Central memory CD8-positive, alpha-beta T cell (primary cell): Measurements from ENCODE around the gene MTUS2.

Experiments
- ATAC-seq: fragments of 150-1000 bp; cut with Tn5 transposase; replicated peaks from 2 replicates; pipeline ENCODE4 v1.10.0; 2022; ENCODE audit warnings: mild to moderate bottlenecking, moderate FRiP score, moderate number of reproducible peaks; ENCODE audit not compliant: poor library complexity, severe bottlenecking; ENCODE audit errors: extremely low read depth
- DNase-seq, 2 donors: peaks; one replicate each; pipeline ENCODE4 v3.0.0; 2021; ENCODE audit warnings: low spot score in 2 of 2
- H3K27ac Mint-ChIP-seq: one replicate; pipeline ENCODE4 v1.8.0; 2022; ENCODE audit warnings: low read depth, mild to moderate bottlenecking, moderate library complexity, mixed read lengths
- H3K27me3 Mint-ChIP-seq: one replicate; pipeline ENCODE4 v1.8.0; 2022; ENCODE audit warnings: mixed read lengths
- H3K36me3 Mint-ChIP-seq: one replicate; pipeline ENCODE4 v1.8.0; 2022; ENCODE audit warnings: mild to moderate bottlenecking, moderate library complexity, mixed read lengths; ENCODE audit not compliant: insufficient read depth
- H3K4me1 Mint-ChIP-seq: one replicate; pipeline ENCODE4 v1.8.0; 2022; ENCODE audit warnings: mixed read lengths
- H3K4me3 Mint-ChIP-seq: one replicate; pipeline ENCODE4 v1.8.0; 2022; ENCODE audit warnings: mild to moderate bottlenecking, moderate library complexity, mixed read lengths
- H3K9me3 Mint-ChIP-seq: one replicate; pipeline ENCODE4 v1.8.0; 2022; ENCODE audit warnings: mixed read lengths

The MTUS2 gene

GRCh38 chr13:28935104-28935503 lies 115.0 kb downstream of the MTUS2 start:
- Mint-ChIP-seq H3K9me3 (peaks cover 6% of the 10 kb centered on the region), H3K4me1 (no peaks in the 10 kb centered on the region), H3K27ac (no peak overlapping the region), H3K27me3 (peaks cover 10% of the 10 kb centered on the region), H3K36me3 (no peaks in the 10 kb centered on the region), H3K4me3 (no peak overlapping the region)
- ATAC-seq (no peak), DNase-seq (no peak)

DNA sequence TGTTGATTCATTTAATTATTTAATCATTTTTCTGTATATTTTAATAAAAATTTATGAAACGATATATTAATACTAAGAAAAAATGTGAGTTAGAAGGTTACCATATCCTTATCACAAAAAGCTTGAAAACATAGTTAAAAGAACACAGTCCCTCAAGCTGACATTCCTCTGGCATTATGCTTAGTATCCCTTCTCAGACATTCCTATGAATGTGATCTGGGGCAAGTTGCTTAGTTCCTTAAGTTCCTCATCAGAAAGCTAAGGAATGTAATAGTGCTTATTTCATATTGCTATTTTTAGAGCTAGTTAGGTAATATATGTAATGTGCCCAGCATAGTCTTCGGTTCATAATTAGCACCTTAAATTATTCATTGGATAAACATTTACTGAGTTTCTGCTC lies 122.8 kb downstream of the MTUS2 start:
- no peak for ATAC-seq
- no peaks in the 10 kb centered on the region for H3K27me3 Mint-ChIP-seq
- no peaks in the 10 kb centered on the region for H3K4me1 Mint-ChIP-seq
- no peak overlapping the region for H3K4me3 Mint-ChIP-seq
- no peak overlapping the region for H3K27ac Mint-ChIP-seq
- peaks cover 1% of the 10 kb centered on the region for H3K36me3 Mint-ChIP-seq
- DNase-seq: no peak
- H3K9me3 Mint-ChIP-seq: no peaks in the 10 kb centered on the region

GRCh38 chr13:28953714-28954418 lies 133.7 kb downstream of the MTUS2 start:
- Mint-ChIP-seq H3K4me3 (no peak overlapping the region), H3K4me1 (no peaks in the 10 kb centered on the region), H3K9me3 (no peaks in the 10 kb centered on the region), H3K27ac (no peak overlapping the region), H3K36me3 (no peaks in the 10 kb centered on the region), H3K27me3 (no peaks in the 10 kb centered on the region)
- DNase-seq (no peak), ATAC-seq (no peak)

- no peak for DNase-seq
- no peak overlapping the region for H3K27ac Mint-ChIP-seq
- no peaks in the 10 kb centered on the region for H3K27me3 Mint-ChIP-seq
- no peak for ATAC-seq
- no peaks in the 10 kb centered on the region for H3K36me3 Mint-ChIP-seq
- H3K4me1 Mint-ChIP-seq: no peaks in the 10 kb centered on the region
- H3K9me3 Mint-ChIP-seq: no peaks in the 10 kb centered on the region
- no peak overlapping the region for H3K4me3 Mint-ChIP-seq
Observed at GRCh38 chr13:28954419-28954725, 134.2 kb downstream of the MTUS2 start.

DNA sequence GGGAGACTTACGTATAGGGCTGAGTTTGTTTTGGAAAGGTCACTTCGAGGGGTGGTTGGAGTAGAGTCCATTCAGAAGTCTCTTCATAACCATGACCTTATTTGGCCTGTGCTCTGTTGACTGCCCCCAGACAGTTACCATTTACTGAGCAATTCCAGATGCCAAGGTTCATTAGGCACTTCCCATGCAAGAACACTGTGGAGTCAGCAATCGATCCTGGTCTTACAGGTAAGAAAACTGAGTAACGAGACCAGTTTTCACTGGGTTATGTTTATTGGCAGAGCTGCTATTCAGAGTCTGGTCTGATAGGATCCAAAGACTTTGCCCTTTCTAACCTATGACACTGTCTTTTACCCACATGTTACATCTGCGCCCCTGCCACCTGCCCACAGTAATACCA lies 134.7 kb downstream of the MTUS2 start:
- Mint-ChIP-seq H3K4me3 (no peak overlapping the region), H3K9me3 (no peaks in the 10 kb centered on the region), H3K36me3 (no peaks in the 10 kb centered on the region), H3K27ac (no peak overlapping the region), H3K4me1 (no peaks in the 10 kb centered on the region), H3K27me3 (no peaks in the 10 kb centered on the region)
- ATAC-seq: no peak
- DNase-seq: no peak

DNA sequence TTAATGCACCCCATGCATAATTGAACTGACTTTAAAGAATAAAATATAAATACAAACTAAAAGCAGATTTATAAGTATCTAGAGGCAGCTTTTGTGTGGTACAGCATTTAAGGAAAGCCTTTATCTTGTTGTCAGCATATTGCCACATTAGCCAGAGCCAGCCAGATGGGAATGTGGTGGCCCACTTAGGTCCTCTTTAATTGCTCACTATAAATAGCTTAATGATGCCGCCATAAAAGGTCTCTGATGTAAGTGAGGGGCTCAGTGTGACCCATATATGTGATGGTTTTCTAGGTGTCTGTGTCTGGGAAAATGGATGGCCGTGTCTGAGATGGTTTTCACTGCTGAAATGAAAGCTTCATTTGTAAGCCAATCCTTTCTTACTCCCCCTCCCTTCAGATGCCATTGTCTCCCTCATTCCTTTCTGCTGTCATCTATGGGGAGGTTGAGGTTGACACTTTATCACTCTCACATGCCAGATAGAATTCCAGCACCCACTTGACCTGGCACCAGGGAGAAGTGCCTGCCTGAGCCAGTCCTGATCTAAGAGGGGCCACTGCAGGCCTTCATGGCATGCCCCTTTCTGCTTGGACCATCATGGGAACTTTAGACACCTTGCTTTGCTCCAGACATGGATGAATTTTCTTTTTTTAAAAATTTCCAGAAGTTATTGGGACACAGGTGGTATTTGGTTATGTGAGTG lies 135.3 kb downstream of the MTUS2 start:
- Mint-ChIP-seq H3K27ac (no peak overlapping the region), H3K36me3 (no peaks in the 10 kb centered on the region), H3K4me3 (no peak overlapping the region), H3K9me3 (no peaks in the 10 kb centered on the region), H3K27me3 (no peaks in the 10 kb centered on the region), H3K4me1 (no peaks in the 10 kb centered on the region)
- no peak for DNase-seq
- ATAC-seq: no peak

GRCh38 chr13:28958018-28958417 lies 137.9 kb downstream of the MTUS2 start:
- no peak for DNase-seq
- H3K4me3 Mint-ChIP-seq: no peak overlapping the region
- H3K4me1 Mint-ChIP-seq: no peaks in the 10 kb centered on the region
- H3K27ac Mint-ChIP-seq: no peak overlapping the region
- no peak for ATAC-seq
- H3K27me3 Mint-ChIP-seq: no peaks in the 10 kb centered on the region
- no peaks in the 10 kb centered on the region for H3K36me3 Mint-ChIP-seq
- H3K9me3 Mint-ChIP-seq: no peaks in the 10 kb centered on the region

- no peak overlapping the region for H3K4me3 Mint-ChIP-seq
- no peaks in the 10 kb centered on the region for H3K4me1 Mint-ChIP-seq
- H3K27me3 Mint-ChIP-seq: no peaks in the 10 kb centered on the region
- H3K27ac Mint-ChIP-seq: no peak overlapping the region
- ATAC-seq (no peak), DNase-seq (no peak)
- H3K36me3 Mint-ChIP-seq: no peaks in the 10 kb centered on the region
- no peaks in the 10 kb centered on the region for H3K9me3 Mint-ChIP-seq
Observed at GRCh38 chr13:28958441-28958840, 138.3 kb downstream of the MTUS2 start.

- Mint-ChIP-seq H3K36me3 (no peaks in the 10 kb centered on the region), H3K27ac (no peak overlapping the region), H3K4me3 (no peak overlapping the region), H3K9me3 (no peaks in the 10 kb centered on the region), H3K27me3 (no peaks in the 10 kb centered on the region), H3K4me1 (no peaks in the 10 kb centered on the region)
- no peak for ATAC-seq
- DNase-seq: no peak
Observed at GRCh38 chr13:28964052-28964451, 143.9 kb downstream of the MTUS2 start.

GRCh38 chr13:28964803-28965202 lies 144.7 kb downstream of the MTUS2 start:
- no peaks in the 10 kb centered on the region for H3K27me3 Mint-ChIP-seq
- ATAC-seq (no peak), DNase-seq (no peak)
- no peaks in the 10 kb centered on the region for H3K36me3 Mint-ChIP-seq
- no peaks in the 10 kb centered on the region for H3K4me1 Mint-ChIP-seq
- H3K4me3 Mint-ChIP-seq: no peak overlapping the region
- no peaks in the 10 kb centered on the region for H3K9me3 Mint-ChIP-seq
- no peak overlapping the region for H3K27ac Mint-ChIP-seq

DNA sequence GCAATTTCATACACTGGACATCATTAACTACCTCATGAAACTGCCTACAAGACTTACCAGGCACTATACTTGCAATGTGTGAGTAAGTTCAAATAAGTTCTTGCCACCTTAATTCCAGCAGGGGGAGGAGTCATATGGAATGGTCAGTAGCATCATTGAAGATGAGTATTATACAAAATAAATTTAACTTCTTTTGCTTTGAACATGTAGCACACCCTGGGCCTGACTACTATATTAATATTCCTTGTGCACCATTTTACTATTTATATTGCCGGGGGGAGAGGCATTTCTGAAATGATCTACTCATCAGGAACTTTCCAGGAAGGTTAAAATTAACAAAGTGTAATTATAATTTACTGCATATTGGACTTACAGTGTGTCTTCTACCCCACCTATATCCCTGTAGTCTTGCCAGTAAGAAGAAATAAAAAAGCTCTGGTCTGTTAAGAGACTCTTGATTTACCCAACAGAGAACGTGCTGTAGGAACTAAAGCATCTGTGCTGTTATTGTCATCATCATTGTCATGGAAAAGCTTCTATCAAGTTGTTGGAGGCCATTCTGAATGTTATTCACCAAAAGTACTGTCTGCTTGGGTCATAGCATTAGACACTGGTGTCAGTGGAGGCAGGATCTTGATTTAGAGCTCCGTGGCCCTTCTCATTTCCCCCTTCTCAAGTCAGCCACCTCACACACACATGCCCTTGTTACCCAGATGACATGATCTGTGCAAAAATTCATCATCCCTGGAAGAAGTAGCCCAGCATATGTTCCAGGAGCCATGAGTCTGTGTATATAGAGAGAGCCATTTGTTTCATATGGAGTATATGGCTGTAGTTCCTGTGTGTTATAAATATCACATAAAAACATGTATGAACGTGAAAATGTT lies 147.1 kb downstream of the MTUS2 start:
- DNase-seq (no peak), ATAC-seq (no peak)
- no peaks in the 10 kb centered on the region for H3K9me3 Mint-ChIP-seq
- no peaks in the 10 kb centered on the region for H3K27me3 Mint-ChIP-seq
- H3K4me3 Mint-ChIP-seq: no peak overlapping the region
- no peak overlapping the region for H3K27ac Mint-ChIP-seq
- H3K36me3 Mint-ChIP-seq: no peaks in the 10 kb centered on the region
- no peaks in the 10 kb centered on the region for H3K4me1 Mint-ChIP-seq

DNA sequence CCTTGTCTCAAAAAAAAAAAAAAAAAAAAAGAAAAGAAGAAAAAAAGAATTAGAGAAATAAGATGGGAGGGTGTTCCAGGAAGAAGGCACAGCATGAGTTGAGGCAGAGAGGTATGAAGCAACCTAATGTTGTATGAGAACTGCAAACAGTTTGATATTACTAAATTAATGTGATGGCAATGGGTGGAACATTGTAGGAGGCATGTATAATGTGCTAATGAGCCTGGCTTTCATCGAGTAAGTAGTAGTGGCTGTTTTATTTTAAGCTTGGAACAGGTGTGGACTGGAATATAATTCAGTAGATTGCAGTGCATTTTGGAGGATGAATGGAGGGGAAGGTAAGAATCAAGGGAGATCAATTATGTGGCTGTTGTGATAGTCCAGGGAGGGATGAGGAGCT lies 156.1 kb downstream of the MTUS2 start:
- ATAC-seq (no peak), DNase-seq (no peak)
- Mint-ChIP-seq H3K36me3 (no peaks in the 10 kb centered on the region), H3K27me3 (peaks cover 9% of the 10 kb centered on the region), H3K27ac (no peak overlapping the region), H3K4me3 (no peak overlapping the region), H3K4me1 (no peaks in the 10 kb centered on the region), H3K9me3 (no peaks in the 10 kb centered on the region)

GRCh38 chr13:28976636-28977035 lies 156.5 kb downstream of the MTUS2 start:
- Mint-ChIP-seq H3K4me1 (no peaks in the 10 kb centered on the region), H3K27ac (no peak overlapping the region), H3K9me3 (no peaks in the 10 kb centered on the region), H3K36me3 (no peaks in the 10 kb centered on the region), H3K27me3 (peaks cover 9% of the 10 kb centered on the region), H3K4me3 (no peak overlapping the region)
- DNase-seq (no peak), ATAC-seq (no peak)
